GM19328 (cell line): ENCODE results near the gene NINJ1.

ENCODE experiments used
- ATAC-seq: cut with Tn5 transposase; IDR thresholded peaks from one replicate; pipeline ENCODE4 v1.9.1; 2021; ENCODE audit warnings: mild to moderate bottlenecking, moderate library complexity; ENCODE audit not compliant: unreplicated experiment

The NINJ1 gene

GRCh38 chr9:93134015-93134739, at the start of gene NINJ1:
Gene NINJ1 (minus strand): TSS chr9:93134251. CDS start chr9:93134217, 34 bp downstream.
- peak; percentile 77 for ATAC-seq

GRCh38 chr9:93183131-93183662, 49.1 kb upstream of the NINJ1 start:
- no peak for ATAC-seq

GRCh38 chr9:93182572-93182971, 48.5 kb upstream of the NINJ1 start:
- no peak for ATAC-seq

GRCh38 chr9:93181672-93182435, 47.8 kb upstream of the NINJ1 start:
- ATAC-seq: no peak

- no peak for ATAC-seq
Observed at GRCh38 chr9:93180938-93181337, 46.9 kb upstream of the NINJ1 start.

- no peak for ATAC-seq
Observed at GRCh38 chr9:93178851-93179786, 45.1 kb upstream of the NINJ1 start.

GRCh38 chr9:93177676-93178075, 43.6 kb upstream of the NINJ1 start:
- ATAC-seq: no peak

- no peak for ATAC-seq
Observed at GRCh38 chr9:93174976-93175375, 40.9 kb upstream of the NINJ1 start.

GRCh38 chr9:93173365-93174051, 39.5 kb upstream of the NINJ1 start:
- ATAC-seq: no peak

- no peak for ATAC-seq
Observed at GRCh38 chr9:93172666-93173364, 38.8 kb upstream of the NINJ1 start.

GRCh38 chr9:93171261-93171990, 37.4 kb upstream of the NINJ1 start:
- ATAC-seq: no peak

GRCh38 chr9:93170571-93170970, 36.5 kb upstream of the NINJ1 start:
- ATAC-seq: no peak

GRCh38 chr9:93169444-93169843, 35.4 kb upstream of the NINJ1 start:
- no peak for ATAC-seq

GRCh38 chr9:93168581-93168980, 34.5 kb upstream of the NINJ1 start:
- no peak for ATAC-seq

GRCh38 chr9:93167838-93168237, 33.8 kb upstream of the NINJ1 start:
- no peak for ATAC-seq

GRCh38 chr9:93167185-93167584, 33.1 kb upstream of the NINJ1 start:
- no peak for ATAC-seq

GRCh38 chr9:93166699-93167098, 32.6 kb upstream of the NINJ1 start:
- no peak for ATAC-seq

GRCh38 chr9:93164085-93164484, 30.0 kb upstream of the NINJ1 start:
- ATAC-seq: no peak
